K562 treated with DMSO at 1 percent for 4 hours (cell line): ENCODE results near the gene TBCD. TPM values are rescaled to one million over a fixed set of nuclear protein-coding genes. Genes with fewer than 3 reads are reported as not detected.

Experiments
- total RNA-seq: library from RNA; unstranded; fragments of 300-600 nt; gene quantifications from 2 replicates; pipeline ENCODE4 v1.2.3, GENCODE V29; 2022; ENCODE audit not compliant: insufficient read depth

The TBCD gene
- 61.6 and 71.8 TPM in 2 replicates for total RNA-seq

GRCh38 chr17:82751571-82752370 is at the start of gene TBCD:
TSS of gene TBCD (plus strand) at chr17:82752065. CDS start at chr17:82752194, 129 bp downstream.

DNA sequence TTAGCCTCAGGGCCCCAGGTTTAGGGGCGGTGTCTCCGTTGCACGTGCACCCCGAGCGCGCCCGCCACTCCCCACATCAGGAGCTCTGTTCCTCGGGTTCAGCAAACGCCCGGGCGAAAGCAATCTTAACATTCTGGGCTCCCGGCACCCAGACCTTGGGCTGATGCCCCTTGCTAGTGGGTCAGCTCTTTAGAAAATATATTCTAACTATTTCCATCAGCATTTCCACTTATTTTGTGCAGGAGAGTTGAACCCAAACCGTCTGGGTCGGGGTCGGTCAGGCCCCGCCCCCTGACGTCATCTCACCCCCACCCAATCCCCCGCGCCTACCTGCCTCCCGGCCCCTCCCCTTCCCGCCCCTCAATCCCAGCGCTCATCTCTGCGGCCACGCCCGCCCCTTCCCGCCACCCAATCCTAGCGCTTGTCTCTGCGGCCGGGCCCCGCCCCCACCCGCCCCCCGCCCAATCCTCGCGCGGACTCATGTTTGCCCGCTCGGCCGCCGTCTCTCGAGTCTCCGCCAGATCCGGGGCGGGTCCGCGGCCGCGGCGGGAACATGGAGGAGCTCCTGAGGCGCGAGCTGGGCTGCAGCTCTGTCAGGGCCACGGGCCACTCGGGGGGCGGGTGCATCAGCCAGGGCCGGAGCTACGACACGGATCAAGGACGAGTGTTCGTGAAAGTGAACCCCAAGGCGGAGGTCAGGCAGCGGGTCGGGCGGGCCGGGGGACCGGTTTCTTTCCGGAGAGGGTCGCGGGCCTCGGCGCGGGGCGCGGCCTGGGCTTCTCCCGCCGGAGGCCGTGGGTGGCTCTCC is 35.5 kb upstream of the TBCD start, which contains the start of gene FN3KRP:
FN3KRP (plus strand) TSS at position 504 of the 808 bp plus-strand sequence; CDS start at position 554, 50 bp downstream.

GRCh38 chr17:82734987-82735866 is 16.6 kb upstream of the TBCD start, which contains the start of gene FN3K:
TSS of gene FN3K (plus strand) at chr17:82735615. CDS start at chr17:82735637, 22 bp downstream.

GRCh38 chr17:82839617-82840292 is 87.9 kb downstream of the TBCD start, which contains the start of gene ZNF750:
TSS of gene ZNF750 (minus strand) at chr17:82840022. CDS start at chr17:82832454, 7,568 bp downstream.

Other genes with a start within 250 kb of the TBCD start
- 49.9 and 59.4 TPM in 2 replicates for gene FOXK2, start 232.3 kb upstream of the TBCD start, total RNA-seq
- gene WDR45B, start 103.6 kb upstream of the TBCD start, total RNA-seq: 37.2 and 41.3 TPM in 2 replicates
- 2.6 and 8.9 TPM in 2 replicates for gene RAB40B, start 53.4 kb upstream of the TBCD start, total RNA-seq
- 16.1 and 22.0 TPM in 2 replicates for gene FN3KRP, start 35.4 kb upstream of the TBCD start, total RNA-seq
- 18.8 and 19.6 TPM in 2 replicates for gene FN3K, start 16.4 kb upstream of the TBCD start, total RNA-seq
- not detected in 2 replicates for gene ZNF750, start 88.0 kb downstream of the TBCD start, total RNA-seq